Stimulated activated CD4-positive, alpha-beta T cell treated with anti-CD3 and anti-CD28 coated beads, Interleukin-1b, Interleukin-23, amount 100 ng/mL, for 1 hour (primary cell): ENCODE data around the gene EXD3.
"Not testable (repeated sequence)": the region's sequence is repeated elsewhere in the genome, so short reads cannot be mapped to it uniquely, and the experiment has no call there.

Experiments
- DNase-seq, 2 donors: peaks; one replicate each; pipeline ENCODE4 v3.0.0-alpha.2; 2020; ENCODE audit warnings: low read depth in 2 of 2

EXD3 gene

DNA sequence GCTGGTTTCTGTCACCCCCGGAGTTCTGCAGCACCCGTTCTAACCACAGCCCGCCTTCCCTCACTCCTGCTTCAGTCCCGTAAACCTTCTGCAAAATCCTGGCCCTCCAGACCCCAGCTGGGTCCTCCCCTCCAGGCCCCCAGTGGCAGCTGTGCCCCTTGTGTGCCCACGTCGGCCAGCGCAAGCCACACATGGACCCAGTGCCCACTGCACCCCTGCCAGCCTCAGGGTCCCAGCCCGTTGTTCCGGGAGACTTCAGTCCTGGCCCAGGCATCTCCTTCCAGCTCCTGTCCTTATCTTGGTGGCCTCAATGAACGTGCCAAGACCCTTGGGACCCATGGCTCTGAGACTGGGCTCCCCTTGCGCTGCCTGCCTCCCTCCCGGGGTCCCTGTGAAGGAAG lies 43.2 kb downstream of the EXD3 start:
- no peak for DNase-seq

DNA sequence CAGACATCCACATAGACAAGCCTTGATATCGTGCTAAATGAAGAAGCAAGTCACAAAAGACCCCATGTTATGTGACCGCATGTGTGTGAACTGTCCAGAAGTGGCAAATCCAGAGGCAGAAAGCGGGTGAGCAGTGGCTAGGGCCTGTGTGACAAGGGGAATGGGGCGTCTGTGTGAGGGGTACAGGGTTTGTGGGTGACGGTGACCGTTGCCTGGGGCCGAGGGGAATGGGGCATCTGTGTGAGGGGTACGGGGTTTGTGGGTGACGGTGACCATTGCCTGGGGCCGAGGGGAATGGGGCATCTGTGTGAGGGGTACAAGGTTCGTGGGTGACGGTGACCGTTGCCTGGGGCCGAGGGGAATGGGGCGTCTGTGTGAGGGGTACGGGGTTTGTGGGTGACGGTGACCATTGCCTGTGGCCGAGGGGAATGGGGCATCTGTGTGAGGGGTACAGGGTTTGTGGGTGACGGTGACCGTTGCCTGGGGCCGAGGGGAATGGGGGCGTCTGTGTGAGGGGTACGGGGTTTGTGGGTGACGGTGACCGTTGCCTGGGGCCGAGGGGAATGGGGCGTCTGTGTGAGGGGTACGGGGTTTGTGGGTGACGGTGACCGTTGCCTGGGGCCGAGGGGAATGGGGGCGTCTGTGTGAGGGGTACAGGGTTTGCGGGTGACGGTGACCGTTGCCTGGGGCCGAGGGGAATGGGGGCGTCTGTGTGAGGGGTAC lies 44.1 kb downstream of the EXD3 start:
- not testable (repeated sequence) for DNase-seq

DNA sequence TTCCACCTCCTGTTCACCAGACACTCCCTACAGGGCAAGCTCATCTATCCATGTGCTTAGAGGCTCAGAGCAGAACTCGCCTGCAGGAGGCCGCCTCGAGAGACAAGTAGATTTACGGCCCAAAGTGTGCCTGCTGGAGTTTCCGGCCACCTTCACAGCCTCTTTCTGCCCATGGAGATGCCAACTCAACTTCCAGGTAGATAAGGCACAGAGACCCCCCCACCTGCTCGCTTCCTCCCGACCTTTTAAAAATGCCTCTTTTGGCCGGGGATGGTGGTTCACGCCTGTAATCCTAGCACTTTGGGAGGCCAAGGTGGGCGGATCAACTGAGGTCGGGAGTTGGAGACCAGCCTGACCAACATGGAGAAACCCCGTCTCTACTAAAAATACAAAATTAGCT lies 46.6 kb downstream of the EXD3 start:
- DNase-seq, result no peak

DNA sequence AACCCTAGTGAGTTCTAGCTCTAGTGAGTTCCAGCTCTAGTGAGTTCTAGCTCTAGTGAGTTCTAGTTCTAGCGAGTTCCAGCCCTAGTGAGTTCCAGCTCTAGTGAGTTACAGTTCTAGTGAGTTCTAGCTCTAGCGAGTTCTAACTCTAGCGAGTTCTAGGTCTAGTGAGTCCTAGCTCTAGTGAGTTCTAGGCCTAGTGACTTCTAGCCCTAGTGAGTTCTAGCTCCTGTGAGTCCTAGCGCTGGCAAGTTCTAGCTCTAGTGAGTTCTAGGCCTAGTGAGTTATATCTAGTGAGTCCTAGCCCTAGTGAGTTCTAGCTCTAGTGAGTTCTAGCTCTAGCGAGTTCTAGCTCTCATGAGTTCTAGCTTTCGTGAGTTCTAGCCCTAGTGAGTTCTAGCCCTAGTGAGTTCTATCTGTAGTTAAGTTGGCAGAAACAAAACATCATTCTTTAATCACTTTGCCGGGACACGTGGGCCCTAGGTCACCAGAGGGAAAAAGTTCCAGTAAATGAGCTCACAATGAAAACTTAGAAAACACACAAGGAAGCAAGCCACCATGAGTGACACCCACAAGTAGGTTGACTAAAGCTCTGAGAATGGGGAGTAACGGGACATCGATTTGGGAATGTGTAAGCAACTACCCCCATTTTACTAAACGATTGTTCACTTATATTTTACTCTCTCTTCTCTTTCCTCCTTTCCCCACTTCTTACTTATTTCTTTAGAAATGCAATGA lies 47.5 kb downstream of the EXD3 start:
- no peak for DNase-seq

DNA sequence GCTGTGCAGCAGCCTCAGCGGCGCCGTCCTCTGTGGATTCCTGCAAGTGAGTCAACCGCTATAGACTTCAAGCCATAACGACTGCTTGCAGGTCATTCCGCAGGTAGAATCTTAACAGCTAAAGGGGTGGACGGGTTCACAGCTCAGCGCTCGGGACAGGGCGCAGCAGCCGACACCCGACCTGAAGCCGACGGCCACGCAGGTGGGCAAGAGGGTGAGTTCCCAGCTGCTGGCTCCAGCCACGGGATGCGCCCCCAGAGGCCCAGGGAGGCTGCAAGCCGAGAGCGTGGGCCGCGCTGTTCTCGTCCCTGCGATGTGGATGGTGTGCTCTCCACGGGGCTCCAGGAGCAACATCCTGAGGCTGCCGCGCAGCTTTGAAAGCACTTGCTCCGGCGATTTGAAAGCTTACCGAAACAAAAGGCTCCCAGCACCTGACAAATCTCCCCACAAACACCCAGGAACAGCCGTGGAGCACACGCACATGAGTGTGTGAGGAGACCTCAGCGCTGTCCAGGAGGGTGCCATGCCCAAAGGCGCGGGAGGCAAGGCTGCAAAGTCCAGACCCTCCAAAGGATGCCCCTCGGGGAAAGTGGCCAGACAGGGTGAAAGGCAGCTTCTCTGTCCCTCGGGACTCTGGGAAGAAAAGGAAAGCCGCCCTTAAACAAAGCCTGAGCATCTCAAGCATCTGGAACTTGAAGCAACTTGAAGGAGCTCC lies 48.7 kb downstream of the EXD3 start:
- DNase-seq, result no peak

DNA sequence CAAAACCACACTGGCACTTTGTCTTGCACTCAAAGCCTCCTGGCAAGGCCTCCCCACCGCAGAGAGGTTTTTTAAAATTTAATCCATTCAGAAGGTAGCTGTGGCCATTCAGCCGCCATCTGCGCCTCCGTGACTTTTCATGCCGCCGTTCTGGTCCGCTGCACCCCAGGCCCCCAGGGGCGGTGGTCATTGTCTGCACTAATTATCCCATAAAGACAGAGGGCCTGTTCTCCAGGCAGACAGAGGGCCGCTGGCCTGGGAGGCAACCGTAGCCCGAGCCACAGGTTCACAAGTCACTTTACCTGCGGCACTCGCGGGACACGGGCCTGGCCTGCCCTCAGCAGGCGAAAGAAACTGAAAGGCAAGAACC lies 49.4 kb downstream of the EXD3 start:
- no peak for DNase-seq

DNA sequence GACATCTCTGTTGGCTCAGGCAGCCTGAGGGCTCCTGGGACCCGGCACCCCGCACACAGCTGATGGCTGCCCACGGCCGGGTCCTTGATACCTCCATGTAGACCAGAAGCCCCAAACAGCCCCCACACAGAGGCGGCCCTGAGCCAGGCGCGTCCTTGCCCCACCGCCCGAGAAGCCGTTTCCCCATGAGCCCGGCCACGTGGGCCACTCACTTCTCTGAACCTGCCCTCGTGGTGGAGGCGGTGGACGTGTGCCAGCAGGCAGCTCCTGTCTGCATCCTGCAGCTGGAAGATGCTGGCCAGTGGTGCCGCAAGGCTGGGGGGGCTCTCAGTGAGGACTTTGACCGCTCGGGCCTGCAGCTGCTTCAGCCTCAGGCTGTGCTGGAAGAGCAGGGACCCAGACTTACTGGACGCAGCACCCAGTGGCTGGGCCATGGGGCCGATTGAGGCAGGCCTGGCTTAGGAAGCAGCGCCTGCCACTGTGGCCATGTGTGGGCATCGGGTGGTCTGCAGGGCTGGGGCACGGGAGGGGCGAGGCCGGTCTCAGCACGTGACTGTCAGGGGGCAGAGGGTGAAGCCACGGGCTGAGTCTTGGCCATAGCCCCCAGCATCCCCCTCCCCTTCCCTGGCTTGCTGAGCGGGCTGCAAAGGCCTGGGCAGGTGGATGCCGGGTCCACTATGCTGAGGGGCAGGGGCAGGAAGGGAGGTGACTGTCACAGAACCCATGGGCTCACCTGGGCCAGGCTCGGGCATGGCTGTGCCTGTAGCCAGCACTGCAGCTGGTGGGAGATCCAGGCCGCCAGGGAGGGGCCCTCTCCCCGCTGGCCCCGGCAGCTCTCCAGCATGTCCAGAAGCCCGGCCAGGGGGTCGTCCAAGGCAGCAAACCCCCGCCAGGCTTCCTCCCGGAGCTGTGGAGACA lies 50.0 kb downstream of the EXD3 start:
- no peak for DNase-seq

DNA sequence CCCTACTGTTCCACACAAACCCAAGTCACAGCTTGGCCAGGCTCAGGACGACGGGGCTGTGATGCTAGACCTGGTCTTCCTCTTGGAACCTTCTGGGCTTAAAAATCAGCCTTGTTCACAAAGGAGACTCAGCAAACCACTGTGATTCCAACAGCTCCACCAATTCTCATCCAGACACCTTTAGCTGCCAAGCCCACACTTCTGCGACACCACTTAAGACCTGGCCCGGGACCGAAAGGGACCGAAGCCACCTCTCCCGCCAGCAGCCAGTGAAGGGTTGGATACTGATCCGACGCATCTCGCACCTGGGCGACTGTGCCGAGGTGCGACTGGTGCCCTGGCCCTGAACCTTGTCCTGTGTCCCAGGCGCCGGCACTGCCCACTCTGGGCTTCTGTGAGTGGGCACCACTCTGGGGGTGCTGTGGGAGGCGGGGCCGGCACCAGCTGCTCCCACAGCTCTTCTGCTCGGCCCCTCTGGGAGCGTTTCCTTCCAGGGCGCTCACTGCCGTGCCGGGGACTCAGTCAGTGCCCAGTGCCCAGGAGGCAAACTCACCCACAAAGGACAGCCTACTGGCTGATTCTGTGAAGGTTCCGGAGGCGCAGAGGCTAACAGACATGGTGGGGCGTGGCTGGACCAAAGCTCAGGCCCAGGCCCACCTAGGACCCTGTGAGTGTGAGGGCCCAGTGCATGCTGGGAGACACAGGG lies 50.9 kb downstream of the EXD3 start:
- no peak for DNase-seq

DNA sequence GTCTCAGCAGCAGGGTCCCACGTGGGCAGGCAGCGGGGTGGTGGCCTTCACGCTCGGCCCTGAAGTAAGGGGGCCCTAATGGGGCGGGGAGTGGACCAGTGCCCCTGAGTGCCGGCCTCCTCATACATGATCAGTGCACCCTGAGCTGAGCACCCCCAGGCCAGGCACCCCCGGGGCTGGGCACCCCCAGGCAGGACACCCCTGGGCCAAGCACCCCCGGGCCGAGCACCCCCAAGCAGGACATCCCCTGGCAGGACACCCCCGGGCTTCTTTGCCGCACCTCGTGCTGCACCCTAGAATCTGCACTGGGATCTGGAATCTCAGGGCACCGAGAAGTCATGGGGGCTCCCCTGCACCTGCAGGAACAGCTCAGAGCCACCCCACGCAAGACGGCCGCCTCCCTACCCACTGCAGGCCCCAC lies 51.4 kb downstream of the EXD3 start:
- DNase-seq, result no peak

DNA sequence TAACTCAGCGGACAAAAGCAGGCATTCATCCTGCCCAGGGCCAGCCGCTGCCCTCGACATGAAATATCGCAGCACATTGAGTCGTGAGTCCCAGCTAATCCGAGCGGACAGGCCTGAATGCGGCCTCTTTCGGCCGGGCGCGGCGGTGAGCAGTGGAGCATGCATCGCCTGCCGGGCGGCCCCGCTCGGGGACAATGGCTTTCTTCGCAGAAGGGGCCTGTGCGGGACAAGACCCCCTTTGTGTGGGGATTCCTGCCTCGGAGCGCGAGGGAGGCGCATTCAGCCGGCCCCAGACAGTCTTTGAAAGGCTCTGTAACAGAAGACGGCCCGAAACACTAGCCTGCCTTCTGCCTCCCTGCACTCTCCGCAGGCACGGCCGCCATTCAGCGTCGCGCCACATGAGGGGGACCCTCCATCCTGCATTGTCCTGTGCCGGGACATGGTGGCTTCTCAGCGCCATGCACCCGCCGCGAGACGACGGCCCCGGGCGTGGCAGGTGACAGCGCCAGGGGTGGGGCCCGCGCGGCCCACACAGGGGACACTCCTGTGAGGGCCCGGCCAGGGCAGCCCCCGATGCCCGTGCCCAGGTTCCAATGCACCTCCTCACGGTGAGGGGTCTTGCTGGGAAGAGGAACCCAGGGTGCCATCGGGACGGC lies 52.0 kb downstream of the EXD3 start:
- DNase-seq, result no peak

DNA sequence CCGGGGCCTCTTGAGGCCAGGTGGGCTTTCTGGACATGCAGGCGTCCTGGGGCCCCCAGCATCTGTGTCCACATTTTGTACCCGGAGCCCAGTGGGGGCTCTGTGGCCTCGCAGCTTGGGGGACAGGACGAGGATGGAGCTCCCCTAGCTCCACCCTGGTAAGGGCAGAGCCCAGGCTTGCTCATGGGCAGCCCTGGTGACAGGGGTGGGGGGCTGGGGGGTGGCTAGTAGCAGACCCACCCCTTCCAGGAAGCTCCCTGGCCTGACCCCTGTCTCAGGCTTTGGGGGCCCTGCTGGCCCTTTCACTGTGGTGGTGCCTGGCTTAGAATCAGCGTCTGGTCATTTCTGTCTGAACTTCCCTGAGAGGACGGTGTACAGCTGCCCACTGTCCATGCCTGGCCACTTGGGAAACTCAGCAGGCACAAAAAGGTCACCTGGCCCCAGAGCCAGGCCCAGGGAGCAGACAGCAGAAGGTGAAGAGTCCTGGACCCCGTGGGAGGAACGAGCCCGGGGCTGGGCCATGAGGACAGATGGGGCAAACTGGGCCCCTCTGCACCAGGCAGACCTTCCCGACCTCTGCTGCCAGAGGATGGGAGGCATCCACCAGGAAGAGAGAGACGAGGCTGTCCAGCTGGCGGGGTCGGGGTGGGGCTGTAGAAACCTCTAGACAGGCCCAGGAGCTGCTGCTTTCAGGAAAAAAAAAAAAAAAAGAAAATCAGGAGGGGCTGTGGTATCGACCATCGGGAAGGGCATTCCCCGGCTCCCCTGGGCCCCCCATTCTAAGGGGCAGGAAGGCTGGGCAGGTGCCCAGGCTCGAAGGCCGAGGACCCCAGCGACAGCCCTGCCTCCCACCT lies 52.8 kb downstream of the EXD3 start:
- DNase-seq, result no peak

DNA sequence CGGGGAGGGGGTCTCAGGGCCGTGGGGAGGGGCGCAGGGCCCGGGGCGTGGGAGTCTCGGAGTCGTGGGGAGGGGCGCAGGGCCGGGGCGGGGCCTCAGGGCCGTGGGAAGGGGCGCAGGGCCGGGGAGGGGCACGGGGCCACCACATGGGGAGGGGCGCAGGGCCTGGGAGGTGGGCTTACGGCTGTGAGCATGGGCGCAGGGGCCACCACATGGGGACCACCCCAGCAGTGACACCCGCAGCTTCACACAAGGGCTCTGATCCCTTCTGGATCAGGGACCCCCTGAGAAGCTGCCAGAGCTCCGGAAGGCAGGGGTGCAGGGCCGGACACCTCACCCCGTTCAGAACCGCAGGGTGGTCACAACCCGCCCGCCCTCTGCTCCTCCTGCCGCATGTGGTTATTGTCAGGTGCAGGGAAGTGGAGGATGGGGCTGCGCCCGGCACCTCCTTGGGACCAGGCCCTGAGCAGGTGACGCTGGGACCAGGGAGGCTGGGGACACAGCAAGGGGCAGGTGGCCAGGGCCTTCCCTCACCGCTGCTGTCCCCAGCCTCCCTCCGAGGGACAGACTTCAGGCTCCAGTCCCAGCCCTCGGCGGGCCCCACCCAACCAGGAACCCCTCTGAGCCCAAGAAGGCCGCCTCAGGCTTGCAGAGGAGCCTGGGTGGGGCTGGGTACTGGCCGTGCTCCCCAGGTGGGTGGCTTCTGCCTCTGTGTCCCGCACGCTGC lies 53.7 kb downstream of the EXD3 start:
- no peak for DNase-seq

DNA sequence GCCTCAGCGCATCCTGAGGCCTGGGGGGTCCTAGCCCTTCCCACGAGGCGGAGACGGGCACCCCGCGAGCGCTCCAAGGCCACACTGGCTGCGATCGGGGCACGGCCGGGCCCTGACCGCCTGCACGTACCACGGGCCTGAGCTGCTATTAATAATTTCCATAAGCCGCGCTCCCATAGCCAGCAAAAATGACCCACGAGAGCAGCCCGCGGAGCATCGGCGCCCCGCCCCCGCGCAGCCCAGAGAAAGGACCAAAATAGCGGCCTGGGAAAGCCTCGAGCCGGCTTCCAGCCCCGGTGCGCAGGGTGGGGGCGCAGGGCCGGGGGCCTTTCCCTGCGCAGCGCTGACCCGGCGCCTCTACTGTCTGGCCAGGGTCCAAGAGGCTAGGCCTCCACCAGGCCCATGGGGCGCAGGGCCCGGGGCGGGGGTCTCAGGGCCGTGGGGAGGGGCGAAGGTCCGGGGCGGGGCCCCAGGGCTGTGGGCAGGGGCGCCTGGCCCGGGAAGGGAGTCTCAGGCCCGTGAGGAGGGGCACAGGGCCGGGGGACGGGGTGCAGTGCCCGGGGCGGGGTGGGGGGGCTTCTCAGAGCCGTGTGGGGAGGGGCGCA lies 54.4 kb downstream of the EXD3 start:
- no peak for DNase-seq

DNA sequence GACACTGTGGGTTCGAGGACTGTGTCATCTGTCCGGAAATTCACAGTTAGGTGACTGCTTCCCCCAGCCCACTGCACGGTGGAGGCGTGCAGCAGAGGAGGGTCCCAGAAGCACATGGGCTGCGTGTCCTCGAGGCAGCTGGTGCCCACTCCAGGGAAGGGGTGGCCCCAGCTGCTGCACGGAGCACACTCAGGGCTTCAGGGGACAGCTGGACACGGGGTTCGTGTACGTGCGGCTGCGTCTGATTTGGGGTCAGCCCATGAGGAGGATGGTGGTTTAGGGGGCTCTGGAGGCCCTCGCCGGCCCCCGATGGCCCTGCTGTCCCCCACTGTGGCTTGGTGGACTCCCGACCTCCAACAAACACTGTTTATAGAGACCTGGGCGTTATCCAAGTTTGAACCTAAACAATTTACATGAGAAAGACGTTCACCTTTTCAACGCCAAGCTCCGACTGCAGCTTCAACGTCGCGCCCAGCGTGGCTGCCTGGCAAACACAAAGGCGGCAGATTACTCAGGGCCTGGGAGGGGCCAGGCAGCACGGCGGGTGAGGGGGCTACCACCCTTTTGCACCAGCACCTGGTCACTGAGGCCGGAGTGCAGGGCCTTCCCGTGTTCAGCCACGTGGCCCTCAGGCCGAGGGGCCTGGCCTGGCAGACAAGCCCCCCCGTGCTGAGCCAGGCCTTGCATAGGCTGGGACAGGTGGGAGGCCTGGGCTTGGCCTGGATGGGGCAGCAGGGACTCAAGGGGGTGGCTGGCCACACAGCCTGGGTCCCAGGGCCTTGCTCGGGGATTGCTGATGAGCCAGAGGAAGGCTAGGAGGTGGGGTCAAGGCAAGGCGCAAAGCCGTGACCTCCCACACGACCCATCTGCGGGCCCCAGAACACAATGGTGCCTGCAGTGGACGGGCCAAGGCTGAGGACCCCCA lies 55.2 kb downstream of the EXD3 start:
- no peak for DNase-seq

DNA sequence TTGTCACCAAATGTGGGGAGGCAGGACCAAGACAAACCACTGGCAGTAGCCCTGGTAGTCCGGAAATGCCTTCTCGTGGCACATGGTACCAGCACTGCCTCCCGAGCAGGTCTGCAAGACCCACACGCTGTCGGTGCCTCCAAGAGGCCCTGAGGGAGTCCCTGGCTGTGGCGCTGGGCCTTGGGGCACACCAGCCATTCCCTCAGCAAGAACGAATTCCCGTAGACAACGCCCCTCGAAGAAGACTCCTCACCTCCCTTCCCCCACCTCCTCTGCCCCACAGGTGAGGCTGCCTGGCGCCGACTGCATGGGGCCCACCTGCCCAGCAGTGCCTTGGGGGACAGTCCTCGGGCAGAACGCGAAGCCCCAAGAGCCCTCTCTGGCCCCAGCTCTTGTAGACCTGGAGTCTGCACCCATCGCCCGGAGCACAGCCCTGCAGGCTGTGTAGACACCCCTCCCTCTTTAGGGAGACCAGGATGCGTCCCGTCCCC lies 56.0 kb downstream of the EXD3 start:
- no peak for DNase-seq

DNA sequence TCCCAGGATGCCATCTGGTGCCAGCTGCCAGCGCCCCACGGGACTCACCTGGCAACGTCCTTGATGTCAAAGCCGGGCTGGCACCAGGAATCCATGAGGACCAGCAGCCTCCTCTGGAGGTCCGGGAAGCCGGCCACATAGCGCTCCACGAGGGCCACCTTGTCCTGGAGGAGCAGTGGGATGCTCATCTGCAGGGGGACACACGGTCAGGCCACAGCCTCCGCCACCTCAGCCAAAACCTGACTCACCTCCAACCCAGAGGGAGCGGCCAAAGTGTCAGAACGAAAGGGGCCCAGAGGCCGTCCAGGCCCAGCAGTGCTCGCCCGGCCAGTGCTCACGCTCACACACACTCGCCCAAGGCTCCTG lies 56.5 kb downstream of the EXD3 start:
- no peak for DNase-seq
